ENCODE data around the gene BACE1. TPM values are rescaled to one million over a fixed set of nuclear protein-coding genes. Genes with fewer than 3 reads are reported as not detected.

BACE1 gene
- total and polyA plus RNA-seq, 2 of the 13 experiments (the other 11 are each of a cell fraction or from before 2014, with no cell fraction given) = 7.5 to 17.9 TPM

DNA sequence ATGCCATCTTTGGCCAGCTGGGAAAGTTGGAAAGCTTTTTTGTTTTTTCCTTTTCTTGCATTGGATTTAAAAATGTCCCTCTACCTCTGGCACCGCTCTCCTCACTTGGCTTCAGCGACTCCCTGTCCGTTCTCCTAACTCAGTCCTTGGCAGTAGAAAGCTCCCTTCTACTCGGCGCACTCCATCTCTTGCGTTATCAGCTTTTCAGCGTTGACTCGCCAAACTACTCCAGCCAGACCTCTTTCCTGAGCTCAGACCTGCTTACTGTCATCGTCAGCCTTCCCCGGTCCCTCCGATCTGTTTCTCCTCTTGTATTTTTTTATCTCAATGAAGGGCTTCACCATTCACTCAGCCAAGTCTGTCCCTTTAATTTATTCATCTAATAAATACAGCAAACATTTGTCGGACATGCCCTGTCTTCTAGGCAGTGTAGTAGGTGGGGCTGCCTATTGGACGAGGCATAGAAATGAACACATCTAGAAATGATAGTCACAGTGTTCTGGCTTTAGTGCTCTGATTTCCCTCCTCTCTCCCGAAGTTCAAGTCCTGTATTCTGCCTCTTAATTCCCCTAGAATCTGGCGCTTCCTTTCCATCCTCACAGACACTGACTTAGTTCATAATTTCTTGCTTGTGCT is 12.4 kb upstream of the BACE1 start:
- Histone ChIP-seq H3K36me3 (replicated peaks in 1 of 2; ENCODE audit: control insufficient read depth in 1 of 2, insufficient read depth in 2 of 2, low read length in 2 of 2) (no peaks in the 10 kb centered on the region), H3K9ac (ENCODE audit: insufficient read depth, low read depth, low read length) (peak overlapping the region; percentile 75), H3K4me3 (replicated peaks in 1 of 3; ENCODE audit: insufficient read depth in 1 of 3, low read depth in 2 of 3, low read length in 3 of 3) (peak overlapping the region; percentile 78 to 86 (median 79)), H3K79me2 (ENCODE audit: insufficient read depth, low read length) (no peaks in the 10 kb centered on the region), H3K4me1 (ENCODE audit: insufficient read depth, low read length) (peaks cover 29% of the 10 kb centered on the region), H2AFZ (ENCODE audit: low read length) (no peak overlapping the region), H3K27ac (ENCODE audit: extremely low read length, insufficient read depth, low read length) (peak overlapping the region; percentile 60), H3K27me3 (ENCODE audit: control insufficient read depth in 1 of 2, insufficient read depth in 2 of 2, low read length in 2 of 2) (no peaks in the 10 kb centered on the region; a peak in 1 of 5 replicates), H3K4me2 (ENCODE audit: low read depth, low read length) (peak overlapping the region; percentile 84), H3K9me3 (ENCODE audit: low read length) (no peaks in the 10 kb centered on the region), H4K20me1 (ENCODE audit: insufficient read depth, low read length) (no peaks in the 10 kb centered on the region)
- DNase-seq (ENCODE audit: low spot score) (no peak), FAIRE-seq (no peak), ATAC-seq (peak; percentile 64)
- no TSS peak for BruUV-seq (replicated peaks)
- 10% methylated on average over 15 of the region's 15 CpGs for WGBS (ENCODE audit: low lambda C conversion rate)
- ChIA-PET POLR2A (interaction anchor here (0.9 to 2.4 kb wide), 7 partner anchors 13 to 184 kb away, joined by 3 to 33 read pairs (median 6); partner anchors contain the start of genes BACE1, PAFAH1B2 and SIDT2), CTCF (ENCODE audit: low intra/inter-chr PET ratio, low total read pairs) (no interaction called here)
- intact Hi-C loops (cut with micrococcal nuclease; ENCODE audit: unreplicated experiment) = no loop called here
- in situ Hi-C loops (cut with HindIII; ENCODE audit: extremely low pct_ligation_motif_present, low pct_unique_long_range_greater_than_20kb) = no loop called here
- TF ChIP-seq, protein P1, sequence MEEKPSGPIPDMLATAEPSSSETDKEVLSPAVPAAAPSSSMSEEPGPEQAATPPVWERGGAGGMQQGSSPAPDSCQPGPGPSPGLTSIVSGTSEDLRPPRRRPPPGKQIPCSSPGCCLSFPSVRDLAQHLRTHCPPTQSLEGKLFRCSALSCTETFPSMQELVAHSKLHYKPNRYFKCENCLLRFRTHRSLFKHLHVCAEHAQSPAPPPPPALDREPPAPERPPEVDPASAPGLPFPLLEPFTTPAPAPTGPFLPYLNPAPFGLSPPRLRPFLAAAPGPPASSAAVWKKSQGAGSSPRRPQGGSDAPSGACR (CRISPR knock-in tag; IDR thresholded peaks at IDR 0.05) = 0 out of 2 replicates have a peak, but pooled peaks have one; percentile 3
- TF ChIP-seq THYN1 (CRISPR knock-in tag; IDR thresholded peaks at IDR 0.05; ENCODE audit: borderline replicate concordance, low read depth) = 0 out of 2 replicates have a peak, but pooled peaks have one; percentile 4
- no peak for TF ChIP-seq SMARCE1 (IDR thresholded peaks at IDR 0.05; ENCODE audit: borderline replicate concordance)
- TF ChIP-seq, protein P2, sequence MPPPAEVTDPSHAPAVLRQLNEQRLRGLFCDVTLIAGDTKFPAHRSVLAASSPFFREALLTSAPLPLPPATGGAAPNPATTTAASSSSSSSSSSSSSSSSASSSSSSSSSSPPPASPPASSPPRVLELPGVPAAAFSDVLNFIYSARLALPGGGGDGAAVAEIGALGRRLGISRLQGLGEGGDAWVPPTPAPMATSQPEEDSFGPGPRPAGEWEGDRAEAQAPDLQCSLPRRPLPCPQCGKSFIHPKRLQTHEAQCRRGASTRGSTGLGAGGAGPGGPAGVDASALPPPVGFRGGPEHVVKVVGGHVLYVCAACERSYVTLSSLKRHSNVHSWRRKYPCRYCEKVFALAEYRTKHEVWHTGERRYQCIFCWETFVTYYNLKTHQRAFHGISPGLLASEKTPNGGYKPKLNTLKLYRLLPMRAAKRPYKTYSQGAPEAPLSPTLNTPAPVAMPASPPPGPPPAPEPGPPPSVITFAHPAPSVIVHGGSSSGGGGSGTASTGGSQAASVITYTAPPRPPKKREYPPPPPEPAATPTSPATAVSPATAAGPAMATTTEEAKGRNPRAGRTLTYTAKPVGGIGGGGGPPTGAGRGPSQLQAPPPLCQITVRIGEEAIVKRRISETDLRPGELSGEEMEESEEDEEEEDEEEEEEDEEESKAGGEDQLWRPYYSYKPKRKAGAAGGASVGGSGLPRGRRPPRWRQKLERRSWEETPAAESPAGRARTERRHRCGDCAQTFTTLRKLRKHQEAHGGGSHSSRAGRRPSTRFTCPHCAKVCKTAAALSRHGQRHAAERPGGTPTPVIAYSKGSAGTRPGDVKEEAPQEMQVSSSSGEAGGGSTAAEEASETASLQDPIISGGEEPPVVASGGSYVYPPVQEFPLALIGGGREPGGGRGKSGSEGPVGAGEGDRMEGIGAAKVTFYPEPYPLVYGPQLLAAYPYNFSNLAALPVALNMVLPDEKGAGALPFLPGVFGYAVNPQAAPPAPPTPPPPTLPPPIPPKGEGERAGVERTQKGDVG (CRISPR knock-in tag; IDR thresholded peaks at IDR 0.05; ENCODE audit: borderline replicate concordance) = 0 out of 2 replicates have a peak, but pooled peaks have one; percentile 10
- no peak for TF ChIP-seq ZSCAN30 (CRISPR knock-in tag; IDR thresholded peaks at IDR 0.05)
- no peak for TF ChIP-seq IRF9 (CRISPR knock-in tag; IDR thresholded peaks at IDR 0.05; ENCODE audit: borderline replicate concordance)
- 0 out of 2 replicates have a peak, but pooled peaks have one; percentile 5 for TF ChIP-seq ZNF772 (CRISPR knock-in tag; IDR thresholded peaks at IDR 0.05)
- TF ChIP-seq KMT2B (CRISPR knock-in tag; IDR thresholded peaks at IDR 0.05) = no peak
- TF ChIP-seq ZNF20 (CRISPR knock-in tag; IDR thresholded peaks at IDR 0.05) = no peak
- TF ChIP-seq, protein P3, sequence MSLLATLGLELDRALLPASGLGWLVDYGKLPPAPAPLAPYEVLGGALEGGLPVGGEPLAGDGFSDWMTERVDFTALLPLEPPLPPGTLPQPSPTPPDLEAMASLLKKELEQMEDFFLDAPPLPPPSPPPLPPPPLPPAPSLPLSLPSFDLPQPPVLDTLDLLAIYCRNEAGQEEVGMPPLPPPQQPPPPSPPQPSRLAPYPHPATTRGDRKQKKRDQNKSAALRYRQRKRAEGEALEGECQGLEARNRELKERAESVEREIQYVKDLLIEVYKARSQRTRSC (CRISPR knock-in tag; IDR thresholded peaks at IDR 0.05; ENCODE audit: low read depth) = 0 out of 2 replicates have a peak, but pooled peaks have one; percentile 42
- no peak for TF ChIP-seq ZBTB33 (CRISPR knock-in tag; IDR thresholded peaks at IDR 0.05)
- 0 out of 2 replicates have a peak, but pooled peaks have one; percentile 7 for TF ChIP-seq NAIF1 (CRISPR knock-in tag; IDR thresholded peaks at IDR 0.05; ENCODE audit: borderline replicate concordance)
- TF ChIP-seq RAD51 (IDR thresholded peaks at IDR 0.05; ENCODE audit: borderline replicate concordance) = no peak
- no peak for TF ChIP-seq ZNF264 (CRISPR knock-in tag; IDR thresholded peaks at IDR 0.05)
- TF ChIP-seq REPIN1 (CRISPR knock-in tag; IDR thresholded peaks at IDR 0.05; ENCODE audit: borderline replicate concordance, low read depth) = 0 out of 2 replicates have a peak, but pooled peaks have one; percentile 26
